IMR-90 (cell line): ENCODE results near the gene DIPK1B. TPM values are rescaled to one million over a fixed set of nuclear protein-coding genes. Genes with fewer than 3 reads are reported as not detected.

Source experiments
- ATAC-seq: fragments of 200-7000 bp; cut with Tn5 transposase; 2 replicates; pipeline ENCODE4 v1.9.1; 2020; ENCODE audit warnings: low read depth, mild to moderate bottlenecking, moderate library complexity
- BruUV-seq: library from RNA; stranded (reverse); fragments of 400-500 nt; replicated peaks from 2 replicates; lab custom pipeline; 2021; lab: Mats Ljungman, UMichigan
- CTCF ChIA-PET: fragments of 300-600 bp; formaldehyde crosslinking; extraction: SDS; loops from one replicate; lab custom pipeline; 2021; ENCODE audit warnings: antibody characterized with exemption; lab: Yijun Ruan, JAX
- POLR2A ChIA-PET: fragments of 300-600 bp; sonication (Branson Sonifier 250); formaldehyde crosslinking; loops from one replicate; lab custom pipeline; 2022; ENCODE audit warnings: antibody characterized with exemption; ENCODE audit not compliant: unreplicated experiment; lab: Charles Lee
- DNase-seq: peaks from one replicate; pipeline ENCODE4 v3.0.0; 2013
- H2AFZ ChIP-seq: replicated peaks from 2 replicates; pipeline ENCODE3; 2013; ENCODE audit warnings: low read length, mild to moderate bottlenecking; ENCODE audit not compliant: poor library complexity
- H2AK5ac ChIP-seq: 2 replicates; pipeline ENCODE4 v1.6.1; 2013; ENCODE audit warnings: low read depth, low read length, inconsistent platforms
- H2AK9ac ChIP-seq: replicated peaks from 2 replicates; pipeline ENCODE3; 2013; ENCODE audit warnings: mild to moderate bottlenecking, low read depth, low read length, moderate library complexity; ENCODE audit not compliant: poor library complexity
- H2BK120ac ChIP-seq: 2 replicates; pipeline ENCODE4 v1.6.1; 2013; ENCODE audit warnings: low read depth, low read length, inconsistent platforms
- H2BK15ac ChIP-seq: 3 replicates; pipeline ENCODE4 v1.6.1; 2013; ENCODE audit warnings: low read depth, low read length, inconsistent platforms
- H2BK20ac ChIP-seq: 2 replicates; pipeline ENCODE4 v1.6.1; 2013; ENCODE audit warnings: low read depth, mild to moderate bottlenecking, inconsistent platforms, low read length, moderate library complexity
- H2BK5ac ChIP-seq: 2 replicates; pipeline ENCODE4 v1.6.1; 2013; ENCODE audit warnings: mild to moderate bottlenecking, low read depth, low read length, inconsistent platforms; ENCODE audit not compliant: poor library complexity, severe bottlenecking
- H3K14ac ChIP-seq: replicated peaks from 2 replicates; pipeline ENCODE4 v1.6.1; 2013; ENCODE audit warnings: low read depth, low read length, inconsistent platforms
- H3K18ac ChIP-seq: 2 replicates; pipeline ENCODE4 v1.6.1; 2013; ENCODE audit warnings: low read depth, low read length, control low read depth
- H3K23ac ChIP-seq: 2 replicates; pipeline ENCODE4 v1.6.1; 2013; ENCODE audit warnings: low read depth, low read length, inconsistent platforms
- H3K27ac ChIP-seq: 2 replicates; pipeline ENCODE4 v1.5.1; 2013; ENCODE audit warnings: mild to moderate bottlenecking, control low read depth, low read length; ENCODE audit not compliant: insufficient read depth
- H3K27me3 ChIP-seq: 2 replicates; pipeline ENCODE4 v1.6.1; 2013; ENCODE audit warnings: low read length; ENCODE audit not compliant: control insufficient read depth, insufficient read depth
- H3K36me3 ChIP-seq: 2 replicates; pipeline ENCODE4 v1.6.1; 2013; ENCODE audit warnings: low read length, mixed read lengths; ENCODE audit not compliant: control insufficient read depth, insufficient read depth
- H3K4ac ChIP-seq: 2 replicates; pipeline ENCODE4 v1.6.1; 2013; ENCODE audit warnings: low read depth, low read length, inconsistent platforms
- H3K4me1 ChIP-seq: 2 replicates; pipeline ENCODE4 v1.6.1; 2013; ENCODE audit warnings: low read length, mixed read lengths; ENCODE audit not compliant: control insufficient read depth, insufficient read depth
- H3K4me2 ChIP-seq: 2 replicates; pipeline ENCODE4 v1.6.1; 2013; ENCODE audit warnings: low read depth, mild to moderate bottlenecking, control low read depth, low read length, moderate library complexity
- H3K4me3 ChIP-seq: 2 replicates; pipeline ENCODE4 v1.5.1; 2013; ENCODE audit warnings: low read depth, mild to moderate bottlenecking, control low read depth, low read length, moderate library complexity; ENCODE audit not compliant: insufficient read depth
- H3K56ac ChIP-seq: 2 replicates; pipeline ENCODE4 v1.6.1; 2013; ENCODE audit warnings: low read length, inconsistent platforms; ENCODE audit not compliant: insufficient read depth; ENCODE audit errors: extremely low read depth
- H3K79me1 ChIP-seq, 2 experiments: 2 replicates each; pipeline ENCODE4 v1.6.1; 2013; ENCODE audit warnings: low read length in 2 of 2, inconsistent platforms in 1 of 2, low read depth in 1 of 2
- H3K9ac ChIP-seq: 2 replicates; pipeline ENCODE4 v1.6.1; 2013; ENCODE audit warnings: low read depth, low read length, control low read depth
- H3K9me1 ChIP-seq: 2 replicates; pipeline ENCODE4 v1.6.1; 2013; ENCODE audit warnings: low read length, inconsistent platforms; ENCODE audit not compliant: insufficient read depth
- H3K9me3 ChIP-seq: 2 replicates; pipeline ENCODE4 v1.6.1; 2013; ENCODE audit warnings: low read length; ENCODE audit not compliant: control insufficient read depth, insufficient read depth
- H4K20me1 ChIP-seq: 2 replicates; pipeline ENCODE4 v1.6.1; 2013; ENCODE audit warnings: low read length, inconsistent platforms; ENCODE audit not compliant: insufficient read depth
- H4K5ac ChIP-seq: 2 replicates; pipeline ENCODE4 v1.6.1; 2013; ENCODE audit warnings: mild to moderate bottlenecking, low read depth, low read length, control low read depth
- H4K8ac ChIP-seq, 2 experiments: 2 replicates each; pipeline ENCODE4 v1.6.1; 2013; ENCODE audit warnings: low read depth in 2 of 2, low read length in 2 of 2, control low read depth in 1 of 2, inconsistent platforms in 1 of 2
- H4K91ac ChIP-seq: 2 replicates; pipeline ENCODE4 v1.6.1; 2013; ENCODE audit warnings: low read depth, low read length, inconsistent platforms; ENCODE audit not compliant: insufficient read depth
- SMC3 ChIP-seq: fragments of 150-350 bp; IDR thresholded peaks from 2 replicates; pipeline ENCODE4 v1.6.1; 2016; ENCODE audit warnings: low read depth, mild to moderate bottlenecking, antibody characterized with exemption, low read length, moderate library complexity
- WGBS, 2 experiments: methylation state at CpG; one replicate each; pipeline versions ENCODE4 v1.1.5 to v1.1.7; 2013; ENCODE audit warnings: missing lambda C conversion rate in 2 of 2; ENCODE audit not compliant: insufficient read length in 1 of 2; ENCODE audit errors: extremely low coverage in 2 of 2; 5-methylcytosine and 5-hydroxymethylcytosine counted together
- dilution Hi-C: fragments of 300-500 bp; cut with HindIII; formaldehyde crosslinking; loops from one replicate; pipeline ENCODE4 v1.14.3; 2018; ENCODE audit warnings: low sequenced_read_pairs; ENCODE audit not compliant: unreplicated experiment
- in situ Hi-C: fragments of 300-500 bp; cut with MboI; formaldehyde crosslinking; loops from 3 replicates; pipeline ENCODE4 v1.14.3; 2019; ENCODE audit warnings: low sequenced_read_pairs, inconsistent platforms, mixed read lengths
- intact Hi-C: fragments of 100-400 bp; cut with micrococcal nuclease; formaldehyde crosslinking; loops from 2 replicates; pipeline ENCODE4 v1.10.0; 2022
- polyA plus RNA-seq, 3 experiments: library from polyadenylated mRNA; depleted of rRNA; stranded (reverse); fragments of >200 nt; gene quantifications; 2 replicates each; pipeline ENCODE4 v1.2.3, GENCODE V29; 2012; ENCODE audit warnings: low replicate concordance in 1 of 3
- total RNA-seq: library from RNA; depleted of rRNA; stranded (reverse); fragments of >200 nt; gene quantifications from 2 replicates; pipeline ENCODE4 v1.2.3, GENCODE V29; 2012

DIPK1B gene
- total and polyA plus RNA-seq, 2 of the 4 experiments (the other 2 are of a cell fraction), result 3.4 to 7.1 TPM

GRCh38 chr9:136683173-136683745 lies 29.1 kb upstream of the DIPK1B start:
- Histone ChIP-seq H2AK5ac (no peak overlapping the region), H3K36me3 (no peaks in the 10 kb centered on the region), H3K4me1 (peaks cover 4% of the 10 kb centered on the region), H3K4me3 (no peak overlapping the region), H2BK120ac (no peak overlapping the region), H3K18ac (no peak overlapping the region), H3K4ac (no peak overlapping the region), H3K23ac (no peak overlapping the region), H2BK20ac (no peak overlapping the region), H3K14ac (no peak overlapping the region), H2BK5ac (no peak overlapping the region), H3K9me1 (no peaks in the 10 kb centered on the region), H3K27me3 (no peaks in the 10 kb centered on the region; the same call in 1 of the 2 replicates), H3K9ac (no peak overlapping the region), H4K8ac (no peak overlapping the region), H3K4me2 (no peak overlapping the region), H3K79me1 (peaks cover 18 to 49% of the 10 kb centered on the region in 2 experiments), H2BK15ac (no peak overlapping the region), H2AK9ac (no peak overlapping the region), H3K9me3 (no peaks in the 10 kb centered on the region), H4K91ac (no peak overlapping the region), H4K5ac (no peak overlapping the region), H3K56ac (no peak overlapping the region), H4K20me1 (peaks cover 16% of the 10 kb centered on the region; the same call in 1 of the 2 replicates), H2AFZ (no peak overlapping the region), H3K27ac (no peak overlapping the region)
- TF ChIP-seq SMC3, result no peak
- ChIA-PET CTCF (no interaction called here), POLR2A (no interaction called here)
- BruUV-seq, result no TSS peak
- in situ Hi-C loops, result no loop called here
- WGBS, 2 experiments, result 81% methylated on average over 3 of the region's 16 CpGs; no CpG with 5 or more reads in 1 of the 2 experiments
- intact Hi-C loops, result no loop called here
- ATAC-seq (no peak), DNase-seq (no peak)
- dilution Hi-C loops, result no loop called here
